Measurements from ENCODE around the gene XRCC1.

DNA sequence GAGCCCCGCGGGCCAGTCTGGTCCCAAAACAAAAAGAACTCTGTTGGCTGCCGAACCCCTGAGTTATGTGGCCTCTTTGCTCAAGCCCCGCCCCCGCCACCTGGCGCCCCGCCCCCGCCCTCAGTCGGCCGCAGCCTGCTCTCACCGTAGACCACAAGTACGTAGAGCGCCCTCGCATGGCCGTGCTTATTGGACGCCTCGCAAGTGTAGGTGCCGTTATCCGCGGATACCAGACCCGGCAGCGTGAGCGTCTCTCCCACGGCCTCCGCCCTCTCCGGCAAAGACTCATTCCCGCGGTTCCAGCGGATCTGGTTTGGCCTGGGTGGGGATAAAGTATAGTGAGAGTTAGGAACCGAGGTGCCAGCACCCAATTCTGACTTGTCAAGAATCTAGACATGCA lies 49.6 kb upstream of the XRCC1 start:
- no peak for TF ChIP-seq POLR2A (IDR thresholded peaks at IDR 0.05)
- TF ChIP-seq, protein P1, sequence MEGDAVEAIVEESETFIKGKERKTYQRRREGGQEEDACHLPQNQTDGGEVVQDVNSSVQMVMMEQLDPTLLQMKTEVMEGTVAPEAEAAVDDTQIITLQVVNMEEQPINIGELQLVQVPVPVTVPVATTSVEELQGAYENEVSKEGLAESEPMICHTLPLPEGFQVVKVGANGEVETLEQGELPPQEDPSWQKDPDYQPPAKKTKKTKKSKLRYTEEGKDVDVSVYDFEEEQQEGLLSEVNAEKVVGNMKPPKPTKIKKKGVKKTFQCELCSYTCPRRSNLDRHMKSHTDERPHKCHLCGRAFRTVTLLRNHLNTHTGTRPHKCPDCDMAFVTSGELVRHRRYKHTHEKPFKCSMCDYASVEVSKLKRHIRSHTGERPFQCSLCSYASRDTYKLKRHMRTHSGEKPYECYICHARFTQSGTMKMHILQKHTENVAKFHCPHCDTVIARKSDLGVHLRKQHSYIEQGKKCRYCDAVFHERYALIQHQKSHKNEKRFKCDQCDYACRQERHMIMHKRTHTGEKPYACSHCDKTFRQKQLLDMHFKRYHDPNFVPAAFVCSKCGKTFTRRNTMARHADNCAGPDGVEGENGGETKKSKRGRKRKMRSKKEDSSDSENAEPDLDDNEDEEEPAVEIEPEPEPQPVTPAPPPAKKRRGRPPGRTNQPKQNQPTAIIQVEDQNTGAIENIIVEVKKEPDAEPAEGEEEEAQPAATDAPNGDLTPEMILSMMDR (IDR thresholded peaks at IDR 0.05) = peak in 1 of 12 donors; percentile 16

Measured in heart left ventricle (tissue), 13 donors.